ENCODE measurements around the gene ITFG2.
"Not testable (repeated sequence)": the region's sequence is repeated elsewhere in the genome, so short reads cannot be mapped to it uniquely, and the experiment has no call there.

The ITFG2 gene

DNA sequence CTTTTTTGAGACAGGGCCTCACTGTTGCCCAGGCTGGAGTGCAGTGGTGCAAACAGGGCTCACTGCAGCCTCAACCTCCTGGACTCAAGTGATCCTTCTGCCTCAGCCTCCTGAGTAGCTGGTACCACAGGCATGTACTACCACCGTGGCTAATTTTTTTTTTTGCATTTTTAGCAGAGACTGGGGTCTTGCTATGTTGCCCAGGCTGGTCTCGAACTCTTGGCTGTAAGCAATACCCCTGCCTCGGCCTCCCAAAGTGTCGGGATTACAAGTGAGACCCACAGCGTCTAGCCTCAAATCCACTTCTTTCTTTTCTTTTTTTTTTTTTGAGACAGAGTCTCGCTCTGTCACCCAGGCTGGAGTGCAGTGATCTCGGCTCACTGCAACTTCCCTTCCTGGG, 50.9 kb downstream of the ITFG2 start:
- DNase-seq (ENCODE audit: low read depth, low spot score), result not testable (repeated sequence)

DNA sequence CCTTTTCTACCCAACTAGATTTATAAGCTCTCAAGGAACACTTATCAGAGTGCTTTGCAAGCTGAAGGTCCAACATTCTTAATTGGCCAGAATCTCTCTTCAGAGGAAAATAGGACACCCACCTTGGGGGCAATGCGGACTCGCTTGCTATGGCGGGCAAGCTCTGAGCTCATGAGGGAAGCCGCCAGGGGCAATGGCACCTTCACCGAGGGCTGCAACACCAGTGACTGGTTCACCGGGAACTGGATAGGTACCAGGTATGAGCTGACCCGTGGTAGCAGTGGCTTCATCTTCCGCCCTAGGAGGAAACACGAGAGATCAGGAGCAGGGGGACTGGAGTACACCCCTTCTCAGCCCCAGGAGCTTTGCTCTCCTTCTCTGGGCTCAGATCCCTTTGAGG, 51.7 kb downstream of the ITFG2 start:
- no peak for DNase-seq (ENCODE audit: low read depth, low spot score)

DNA sequence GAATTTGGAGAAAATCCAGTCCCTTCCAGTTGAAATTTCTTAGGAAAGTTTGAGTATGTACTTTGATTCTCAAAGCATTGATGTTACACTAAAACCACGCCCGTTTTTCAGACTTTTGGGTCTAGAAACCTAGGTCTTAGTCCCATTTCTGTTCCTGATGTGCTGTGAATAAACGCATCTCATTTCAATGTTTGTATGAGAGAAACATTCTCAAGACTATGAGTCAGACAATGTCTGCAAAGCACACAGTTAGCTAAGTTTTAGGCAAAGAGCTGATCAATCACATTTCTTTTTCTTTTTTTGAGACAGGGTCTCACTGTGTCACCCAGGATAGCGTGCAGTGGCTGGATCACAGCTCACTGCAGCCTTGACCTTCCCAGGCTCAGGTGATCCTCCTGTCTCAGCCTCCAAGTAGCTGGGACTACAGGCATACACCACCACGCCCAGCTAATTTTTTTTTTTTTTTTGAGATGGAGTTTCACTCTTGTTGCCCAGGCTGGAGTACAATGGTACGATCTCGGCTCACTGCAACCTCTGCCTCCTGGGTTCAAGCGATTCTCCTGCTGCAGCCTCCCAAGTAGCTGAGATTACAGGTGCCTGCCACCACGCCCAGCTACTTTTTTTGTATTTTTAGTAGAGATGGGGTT, 56.6 kb downstream of the ITFG2 start:
- not testable (repeated sequence) for DNase-seq (ENCODE audit: low read depth, low spot score)

Measured in smooth muscle cell of the brain vasculature (primary cell).